WTC11 (cell line): ENCODE measurements around the gene B3GNT4. TPM values are rescaled to one million over a fixed set of nuclear protein-coding genes. Genes with fewer than 3 reads are reported as not detected.

Source experiments
- ATAC-seq: fragments of 200-7000 bp; cut with Tn5 transposase; 2 replicates; pipeline ENCODE4 v1.10.0; 2021; ENCODE audit warnings: mild to moderate bottlenecking, moderate library complexity
- CTCF ChIA-PET: fragments of 300-600 bp; sonication (Branson Sonifier 250); formaldehyde crosslinking; loops from one replicate; lab custom pipeline; 2021; ENCODE audit warnings: antibody characterized with exemption; lab: Charles Lee
- POLR2A ChIA-PET: fragments of 350-600 bp; sonication (Branson Sonifier 250); formaldehyde crosslinking; loops from one replicate; lab custom pipeline; 2021; ENCODE audit warnings: antibody characterized with exemption; lab: Charles Lee
- DNase-seq: peaks from one replicate; pipeline ENCODE4 v3.0.0; 2021; ENCODE audit warnings: low spot score
- H3K27ac Mint-ChIP-seq: 2 replicates; pipeline ENCODE4 v1.8.0; 2021; ENCODE audit warnings: mixed read lengths
- H3K27me3 Mint-ChIP-seq: 2 replicates; pipeline ENCODE4 v1.8.0; 2021; ENCODE audit warnings: low read depth, mild to moderate bottlenecking, moderate library complexity, mixed read lengths
- H3K36me3 Mint-ChIP-seq: 2 replicates; pipeline ENCODE4 v1.8.0; 2021; ENCODE audit warnings: mixed read lengths
- H3K4me1 Mint-ChIP-seq: 2 replicates; pipeline ENCODE4 v1.8.0; 2022; ENCODE audit warnings: mixed read lengths
- H3K4me3 Mint-ChIP-seq: 2 replicates; pipeline ENCODE4 v1.8.0; 2021; ENCODE audit warnings: mild to moderate bottlenecking, moderate library complexity, mixed read lengths
- H3K9me3 Mint-ChIP-seq: 2 replicates; pipeline ENCODE4 v1.8.0; 2021; ENCODE audit warnings: mixed read lengths
- CREB1 ChIP-seq: sonication (generic); formaldehyde crosslinking; IDR thresholded peaks from 2 replicates; pipeline ENCODE4 v1.8.0; 2023; ENCODE audit warnings: mild to moderate bottlenecking, missing genetic modification reagents
- CREM ChIP-seq: sonication (generic); formaldehyde crosslinking; IDR thresholded peaks from 2 replicates; pipeline ENCODE4 v1.8.1; 2022; ENCODE audit warnings: mild to moderate bottlenecking, missing genetic modification reagents, moderate library complexity
- EMX1 ChIP-seq: fragments of 250-450 bp; sonication (Bioruptor Pico); IDR thresholded peaks from 2 replicates; pipeline ENCODE4 v1.8.0; 2021; ENCODE audit warnings: mild to moderate bottlenecking
- ESRRA ChIP-seq: sonication (generic); formaldehyde crosslinking; IDR thresholded peaks from 2 replicates; pipeline ENCODE4 v1.8.1; 2022; ENCODE audit warnings: mild to moderate bottlenecking, missing genetic modification reagents, borderline replicate concordance
- HMGA2 ChIP-seq: fragments of 250-450 bp; sonication (Bioruptor Pico); IDR thresholded peaks from 2 replicates; pipeline ENCODE4 v1.4.0; 2021; ENCODE audit warnings: mild to moderate bottlenecking, moderate library complexity
- NFE2L1 ChIP-seq: sonication (generic); formaldehyde crosslinking; IDR thresholded peaks from 2 replicates; pipeline ENCODE4 v1.8.1; 2023; ENCODE audit warnings: missing genetic modification reagents
- NFYB ChIP-seq: sonication (generic); formaldehyde crosslinking; conservative IDR thresholded peaks from 2 replicates; pipeline ENCODE4 v1.8.0; 2022; ENCODE audit warnings: low read depth, missing genetic modification reagents
- NR3C1 ChIP-seq: sonication (generic); formaldehyde crosslinking; conservative IDR thresholded peaks from 2 replicates; pipeline ENCODE4 v1.8.1; 2023; ENCODE audit warnings: low read depth, mild to moderate bottlenecking, missing genetic modification reagents
- RELA ChIP-seq: sonication (generic); formaldehyde crosslinking; IDR thresholded peaks from 2 replicates; pipeline ENCODE4 v1.8.1; 2022; ENCODE audit warnings: missing genetic modification reagents, mild to moderate bottlenecking, borderline replicate concordance
- RORB ChIP-seq: fragments of 250-450 bp; sonication (Bioruptor Pico); IDR thresholded peaks from 2 replicates; pipeline ENCODE4 v1.9.0; 2021; ENCODE audit warnings: mild to moderate bottlenecking
- TEAD4 ChIP-seq: sonication (generic); formaldehyde crosslinking; IDR thresholded peaks from 2 replicates; pipeline ENCODE4 v1.8.0; 2022; ENCODE audit warnings: mild to moderate bottlenecking, missing genetic modification reagents
- ZNF121 ChIP-seq: sonication (generic); formaldehyde crosslinking; IDR thresholded peaks from 2 replicates; pipeline ENCODE4 v1.8.0; 2023; ENCODE audit warnings: missing genetic modification reagents
- ZNF396 ChIP-seq: fragments of 250-450 bp; sonication (Bioruptor Pico); IDR thresholded peaks from 2 replicates; pipeline ENCODE4 v1.8.0; 2021; ENCODE audit warnings: mild to moderate bottlenecking, moderate library complexity, borderline replicate concordance
- ZNF671 ChIP-seq: fragments of 250-450 bp; sonication (Bioruptor Pico); IDR thresholded peaks from 2 replicates; pipeline ENCODE4 v1.8.0; 2021; ENCODE audit warnings: mild to moderate bottlenecking
- total RNA-seq: library from RNA; stranded (reverse); gene quantifications from 3 replicates; pipeline ENCODE4 v1.2.3, GENCODE V29; 2021
- TF ChIP-seq, protein P1 (sequence below): sonication (generic); formaldehyde crosslinking; IDR thresholded peaks from 2 replicates; pipeline ENCODE4 v1.8.0; 2023; ENCODE audit warnings: missing genetic modification reagents, mild to moderate bottlenecking, borderline replicate concordance
- TF ChIP-seq, protein P2 (sequence below): sonication (generic); formaldehyde crosslinking; IDR thresholded peaks from 2 replicates; pipeline ENCODE4 v1.8.1; 2023; ENCODE audit warnings: mild to moderate bottlenecking, missing genetic modification reagents, moderate library complexity
- TF ChIP-seq, protein P3 (sequence below): sonication (generic); formaldehyde crosslinking; IDR thresholded peaks from 2 replicates; pipeline ENCODE4 v1.8.1; 2023; ENCODE audit warnings: mild to moderate bottlenecking, missing genetic modification reagents
- TF ChIP-seq, protein P4 (sequence below): fragments of 250-450 bp; sonication (Bioruptor Pico); IDR thresholded peaks from 2 replicates; pipeline ENCODE4 v1.9.0; 2021; ENCODE audit warnings: mild to moderate bottlenecking, borderline replicate concordance
- TF ChIP-seq, protein P5 (sequence below): sonication (generic); formaldehyde crosslinking; IDR thresholded peaks from 2 replicates; pipeline ENCODE4 v1.8.0; 2023; ENCODE audit warnings: missing genetic modification reagents

The B3GNT4 gene
- total RNA-seq, 1 experiment from 2014 or later: 2.0 TPM

DNA sequence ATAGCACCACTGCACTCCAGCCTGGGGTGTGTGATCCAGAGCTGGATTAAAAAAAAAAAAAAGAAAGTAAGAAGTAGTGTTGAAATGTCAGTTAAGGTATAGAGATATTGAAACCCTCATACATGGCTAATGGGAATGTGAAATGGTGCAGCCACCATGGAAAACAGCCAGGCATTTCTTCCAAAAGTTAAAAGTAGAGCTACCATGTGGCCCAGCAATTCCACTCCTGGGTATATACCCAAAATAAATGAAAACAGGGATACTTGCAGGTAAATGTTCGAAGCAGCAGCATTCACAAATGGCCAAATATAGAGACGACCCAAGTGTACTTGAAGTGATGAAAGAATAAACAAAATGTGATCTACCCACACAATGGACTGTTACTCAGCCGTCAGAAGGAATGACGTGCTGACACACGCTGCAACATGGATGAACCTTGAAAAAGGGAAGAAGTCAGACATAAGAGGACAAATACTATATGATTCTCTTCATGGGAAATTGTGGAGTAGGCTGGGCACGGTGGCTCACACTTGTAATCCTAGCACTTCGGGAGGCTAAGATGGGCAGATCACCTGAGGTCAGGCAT is 44.7 kb upstream of the B3GNT4 start:
- POLR2A ChIA-PET: no interaction called here
- CTCF ChIA-PET: interaction anchor here (0.5 to 1.7 kb wide), 5 partner anchors 9 to 431 kb away, joined by 3 to 8 read pairs (median 3); no protein-coding TSS in a partner anchor

More for the DNA sequence above, 44.7 kb upstream of the B3GNT4 start:
- Mint-ChIP-seq H3K9me3 (no peaks in the 10 kb centered on the region), H3K36me3 (no peaks in the 10 kb centered on the region), H3K27ac (no peak overlapping the region), H3K27me3 (no peaks in the 10 kb centered on the region)
- DNase-seq: no peak
- TF ChIP-seq, protein P1, sequence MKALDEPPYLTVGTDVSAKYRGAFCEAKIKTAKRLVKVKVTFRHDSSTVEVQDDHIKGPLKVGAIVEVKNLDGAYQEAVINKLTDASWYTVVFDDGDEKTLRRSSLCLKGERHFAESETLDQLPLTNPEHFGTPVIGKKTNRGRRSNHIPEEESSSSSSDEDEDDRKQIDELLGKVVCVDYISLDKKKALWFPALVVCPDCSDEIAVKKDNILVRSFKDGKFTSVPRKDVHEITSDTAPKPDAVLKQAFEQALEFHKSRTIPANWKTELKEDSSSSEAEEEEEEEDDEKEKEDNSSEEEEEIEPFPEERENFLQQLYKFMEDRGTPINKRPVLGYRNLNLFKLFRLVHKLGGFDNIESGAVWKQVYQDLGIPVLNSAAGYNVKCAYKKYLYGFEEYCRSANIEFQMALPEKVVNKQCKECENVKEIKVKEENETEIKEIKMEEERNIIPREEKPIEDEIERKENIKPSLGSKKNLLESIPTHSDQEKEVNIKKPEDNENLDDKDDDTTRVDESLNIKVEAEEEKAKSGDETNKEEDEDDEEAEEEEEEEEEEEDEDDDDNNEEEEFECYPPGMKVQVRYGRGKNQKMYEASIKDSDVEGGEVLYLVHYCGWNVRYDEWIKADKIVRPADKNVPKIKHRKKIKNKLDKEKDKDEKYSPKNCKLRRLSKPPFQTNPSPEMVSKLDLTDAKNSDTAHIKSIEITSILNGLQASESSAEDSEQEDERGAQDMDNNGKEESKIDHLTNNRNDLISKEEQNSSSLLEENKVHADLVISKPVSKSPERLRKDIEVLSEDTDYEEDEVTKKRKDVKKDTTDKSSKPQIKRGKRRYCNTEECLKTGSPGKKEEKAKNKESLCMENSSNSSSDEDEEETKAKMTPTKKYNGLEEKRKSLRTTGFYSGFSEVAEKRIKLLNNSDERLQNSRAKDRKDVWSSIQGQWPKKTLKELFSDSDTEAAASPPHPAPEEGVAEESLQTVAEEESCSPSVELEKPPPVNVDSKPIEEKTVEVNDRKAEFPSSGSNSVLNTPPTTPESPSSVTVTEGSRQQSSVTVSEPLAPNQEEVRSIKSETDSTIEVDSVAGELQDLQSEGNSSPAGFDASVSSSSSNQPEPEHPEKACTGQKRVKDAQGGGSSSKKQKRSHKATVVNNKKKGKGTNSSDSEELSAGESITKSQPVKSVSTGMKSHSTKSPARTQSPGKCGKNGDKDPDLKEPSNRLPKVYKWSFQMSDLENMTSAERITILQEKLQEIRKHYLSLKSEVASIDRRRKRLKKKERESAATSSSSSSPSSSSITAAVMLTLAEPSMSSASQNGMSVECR (CRISPR knock-in tag): no peak
- TF ChIP-seq, protein P2, sequence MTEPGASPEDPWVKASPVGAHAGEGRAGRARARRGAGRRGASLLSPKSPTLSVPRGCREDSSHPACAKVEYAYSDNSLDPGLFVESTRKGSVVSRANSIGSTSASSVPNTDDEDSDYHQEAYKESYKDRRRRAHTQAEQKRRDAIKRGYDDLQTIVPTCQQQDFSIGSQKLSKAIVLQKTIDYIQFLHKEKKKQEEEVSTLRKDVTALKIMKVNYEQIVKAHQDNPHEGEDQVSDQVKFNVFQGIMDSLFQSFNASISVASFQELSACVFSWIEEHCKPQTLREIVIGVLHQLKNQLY (CRISPR knock-in tag): no peak
- TF ChIP-seq EMX1 (CRISPR knock-in tag): no peak
- no peak for TF ChIP-seq ZNF121 (CRISPR knock-in tag)
- no peak for TF ChIP-seq NFE2L1 (CRISPR knock-in tag)
- TF ChIP-seq, protein P3, sequence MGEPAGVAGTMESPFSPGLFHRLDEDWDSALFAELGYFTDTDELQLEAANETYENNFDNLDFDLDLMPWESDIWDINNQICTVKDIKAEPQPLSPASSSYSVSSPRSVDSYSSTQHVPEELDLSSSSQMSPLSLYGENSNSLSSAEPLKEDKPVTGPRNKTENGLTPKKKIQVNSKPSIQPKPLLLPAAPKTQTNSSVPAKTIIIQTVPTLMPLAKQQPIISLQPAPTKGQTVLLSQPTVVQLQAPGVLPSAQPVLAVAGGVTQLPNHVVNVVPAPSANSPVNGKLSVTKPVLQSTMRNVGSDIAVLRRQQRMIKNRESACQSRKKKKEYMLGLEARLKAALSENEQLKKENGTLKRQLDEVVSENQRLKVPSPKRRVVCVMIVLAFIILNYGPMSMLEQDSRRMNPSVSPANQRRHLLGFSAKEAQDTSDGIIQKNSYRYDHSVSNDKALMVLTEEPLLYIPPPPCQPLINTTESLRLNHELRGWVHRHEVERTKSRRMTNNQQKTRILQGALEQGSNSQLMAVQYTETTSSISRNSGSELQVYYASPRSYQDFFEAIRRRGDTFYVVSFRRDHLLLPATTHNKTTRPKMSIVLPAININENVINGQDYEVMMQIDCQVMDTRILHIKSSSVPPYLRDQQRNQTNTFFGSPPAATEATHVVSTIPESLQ (CRISPR knock-in tag): no peak
- TF ChIP-seq, protein P4, sequence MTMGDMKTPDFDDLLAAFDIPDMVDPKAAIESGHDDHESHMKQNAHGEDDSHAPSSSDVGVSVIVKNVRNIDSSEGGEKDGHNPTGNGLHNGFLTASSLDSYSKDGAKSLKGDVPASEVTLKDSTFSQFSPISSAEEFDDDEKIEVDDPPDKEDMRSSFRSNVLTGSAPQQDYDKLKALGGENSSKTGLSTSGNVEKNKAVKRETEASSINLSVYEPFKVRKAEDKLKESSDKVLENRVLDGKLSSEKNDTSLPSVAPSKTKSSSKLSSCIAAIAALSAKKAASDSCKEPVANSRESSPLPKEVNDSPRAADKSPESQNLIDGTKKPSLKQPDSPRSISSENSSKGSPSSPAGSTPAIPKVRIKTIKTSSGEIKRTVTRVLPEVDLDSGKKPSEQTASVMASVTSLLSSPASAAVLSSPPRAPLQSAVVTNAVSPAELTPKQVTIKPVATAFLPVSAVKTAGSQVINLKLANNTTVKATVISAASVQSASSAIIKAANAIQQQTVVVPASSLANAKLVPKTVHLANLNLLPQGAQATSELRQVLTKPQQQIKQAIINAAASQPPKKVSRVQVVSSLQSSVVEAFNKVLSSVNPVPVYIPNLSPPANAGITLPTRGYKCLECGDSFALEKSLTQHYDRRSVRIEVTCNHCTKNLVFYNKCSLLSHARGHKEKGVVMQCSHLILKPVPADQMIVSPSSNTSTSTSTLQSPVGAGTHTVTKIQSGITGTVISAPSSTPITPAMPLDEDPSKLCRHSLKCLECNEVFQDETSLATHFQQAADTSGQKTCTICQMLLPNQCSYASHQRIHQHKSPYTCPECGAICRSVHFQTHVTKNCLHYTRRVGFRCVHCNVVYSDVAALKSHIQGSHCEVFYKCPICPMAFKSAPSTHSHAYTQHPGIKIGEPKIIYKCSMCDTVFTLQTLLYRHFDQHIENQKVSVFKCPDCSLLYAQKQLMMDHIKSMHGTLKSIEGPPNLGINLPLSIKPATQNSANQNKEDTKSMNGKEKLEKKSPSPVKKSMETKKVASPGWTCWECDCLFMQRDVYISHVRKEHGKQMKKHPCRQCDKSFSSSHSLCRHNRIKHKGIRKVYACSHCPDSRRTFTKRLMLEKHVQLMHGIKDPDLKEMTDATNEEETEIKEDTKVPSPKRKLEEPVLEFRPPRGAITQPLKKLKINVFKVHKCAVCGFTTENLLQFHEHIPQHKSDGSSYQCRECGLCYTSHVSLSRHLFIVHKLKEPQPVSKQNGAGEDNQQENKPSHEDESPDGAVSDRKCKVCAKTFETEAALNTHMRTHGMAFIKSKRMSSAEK: no peak
- no peak for TF ChIP-seq RORB (CRISPR knock-in tag)
- no peak for TF ChIP-seq CREB1 (CRISPR knock-in tag)
- TF ChIP-seq RELA: no peak
- TF ChIP-seq ZNF671 (CRISPR knock-in tag): no peak
- no peak for TF ChIP-seq ESRRA
- TF ChIP-seq NR3C1 (CRISPR knock-in tag): no peak
- TF ChIP-seq, protein P5, sequence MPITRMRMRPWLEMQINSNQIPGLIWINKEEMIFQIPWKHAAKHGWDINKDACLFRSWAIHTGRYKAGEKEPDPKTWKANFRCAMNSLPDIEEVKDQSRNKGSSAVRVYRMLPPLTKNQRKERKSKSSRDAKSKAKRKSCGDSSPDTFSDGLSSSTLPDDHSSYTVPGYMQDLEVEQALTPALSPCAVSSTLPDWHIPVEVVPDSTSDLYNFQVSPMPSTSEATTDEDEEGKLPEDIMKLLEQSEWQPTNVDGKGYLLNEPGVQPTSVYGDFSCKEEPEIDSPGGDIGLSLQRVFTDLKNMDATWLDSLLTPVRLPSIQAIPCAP (CRISPR knock-in tag): no peak
- TF ChIP-seq NFYB (CRISPR knock-in tag): no peak
- TF ChIP-seq TEAD4: no peak
- TF ChIP-seq ZNF396 (CRISPR knock-in tag): no peak
- TF ChIP-seq HMGA2 (CRISPR knock-in tag): no peak
- no peak for TF ChIP-seq CREM (CRISPR knock-in tag)
- TF ChIP-seq, all 79 proteins: peak for 0
- H3K4me3 Mint-ChIP-seq: no peak overlapping the region
- peaks cover 8% of the 10 kb centered on the region for H3K4me1 Mint-ChIP-seq
- no peak for ATAC-seq
